Nephron (organoid): ENCODE measurements around the gene PEPD.

Experiments used
- H3K27ac Mint-ChIP-seq, 3 experiments: 2 replicates each; pipeline ENCODE4 v1.8.0; 2020; ENCODE audit warnings: mixed read lengths in 3 of 3, mild to moderate bottlenecking in 2 of 3, moderate library complexity in 1 of 3
- H3K27me3 Mint-ChIP-seq: 2 replicates; pipeline ENCODE4 v1.8.0; 2021; ENCODE audit warnings: low read depth, mild to moderate bottlenecking, moderate library complexity, mixed read lengths
- H3K36me3 Mint-ChIP-seq: 2 replicates; pipeline ENCODE4 v1.8.0; 2020; ENCODE audit warnings: low read depth, mixed read lengths
- H3K4me1 Mint-ChIP-seq: 2 replicates; pipeline ENCODE4 v1.8.0; 2020; ENCODE audit warnings: mixed read lengths
- H3K4me3 Mint-ChIP-seq, 3 experiments: 2 replicates each; pipeline ENCODE4 v1.8.0; 2020; ENCODE audit warnings: mild to moderate bottlenecking in 3 of 3, mixed read lengths in 3 of 3, moderate library complexity in 2 of 3
- H3K9me3 Mint-ChIP-seq: 2 replicates; pipeline ENCODE4 v1.8.0; 2020; ENCODE audit warnings: mixed read lengths
- TF ChIP-seq, protein P1 (sequence below), 3 experiments: fragments of 200-600 bp; sonication (generic); IDR thresholded peaks; one replicate each; pipeline ENCODE4 v1.5.0; 2021; ENCODE audit warnings: antibody characterized with exemption in 3 of 3; ENCODE audit not compliant: unreplicated experiment in 3 of 3

PEPD gene

DNA sequence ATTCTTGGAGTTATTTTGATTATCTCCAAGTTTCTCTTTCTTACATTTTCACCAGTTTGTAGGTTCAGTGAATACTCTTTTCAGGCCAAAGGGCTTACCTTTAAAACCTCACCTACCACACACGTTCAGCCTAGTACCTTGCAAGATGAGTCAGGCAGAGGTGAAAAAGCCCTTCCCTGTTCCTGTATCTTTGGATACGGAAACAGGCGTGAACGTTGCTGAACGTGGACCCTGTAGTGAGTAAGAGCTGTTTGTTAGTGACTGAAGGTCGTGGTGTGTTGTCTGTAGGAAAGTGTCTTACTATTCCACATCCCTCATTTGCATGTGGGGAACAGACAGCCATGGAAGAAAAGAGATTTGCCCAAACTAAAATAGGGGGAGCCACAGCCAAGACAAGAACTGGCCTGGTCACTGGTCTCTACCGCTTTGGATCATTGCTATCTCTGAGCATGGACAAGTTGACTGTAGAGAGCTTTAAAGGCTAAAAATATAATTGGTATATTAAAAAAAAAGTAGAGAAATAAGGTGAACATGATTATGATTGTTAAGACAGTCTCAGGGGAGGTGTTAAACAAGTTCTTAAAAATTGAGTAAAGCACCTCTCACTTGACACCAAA is 144.5 kb downstream of the PEPD start:
- no peak overlapping the region for H3K27ac Mint-ChIP-seq
- H3K9me3 Mint-ChIP-seq = no peaks in the 10 kb centered on the region
- H3K36me3 Mint-ChIP-seq = peaks cover 27% of the 10 kb centered on the region
- TF ChIP-seq, protein P1, sequence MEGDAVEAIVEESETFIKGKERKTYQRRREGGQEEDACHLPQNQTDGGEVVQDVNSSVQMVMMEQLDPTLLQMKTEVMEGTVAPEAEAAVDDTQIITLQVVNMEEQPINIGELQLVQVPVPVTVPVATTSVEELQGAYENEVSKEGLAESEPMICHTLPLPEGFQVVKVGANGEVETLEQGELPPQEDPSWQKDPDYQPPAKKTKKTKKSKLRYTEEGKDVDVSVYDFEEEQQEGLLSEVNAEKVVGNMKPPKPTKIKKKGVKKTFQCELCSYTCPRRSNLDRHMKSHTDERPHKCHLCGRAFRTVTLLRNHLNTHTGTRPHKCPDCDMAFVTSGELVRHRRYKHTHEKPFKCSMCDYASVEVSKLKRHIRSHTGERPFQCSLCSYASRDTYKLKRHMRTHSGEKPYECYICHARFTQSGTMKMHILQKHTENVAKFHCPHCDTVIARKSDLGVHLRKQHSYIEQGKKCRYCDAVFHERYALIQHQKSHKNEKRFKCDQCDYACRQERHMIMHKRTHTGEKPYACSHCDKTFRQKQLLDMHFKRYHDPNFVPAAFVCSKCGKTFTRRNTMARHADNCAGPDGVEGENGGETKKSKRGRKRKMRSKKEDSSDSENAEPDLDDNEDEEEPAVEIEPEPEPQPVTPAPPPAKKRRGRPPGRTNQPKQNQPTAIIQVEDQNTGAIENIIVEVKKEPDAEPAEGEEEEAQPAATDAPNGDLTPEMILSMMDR (IDR thresholded peaks at IDR 0.05; ENCODE audit: unreplicated experiment in 3 of 3) = no peak
- H3K4me1 Mint-ChIP-seq = peaks cover 26% of the 10 kb centered on the region
- H3K27me3 Mint-ChIP-seq = peaks cover 4% of the 10 kb centered on the region
- peak overlapping the region; percentile 7 to 89 (median 12) for H3K4me3 Mint-ChIP-seq

DNA sequence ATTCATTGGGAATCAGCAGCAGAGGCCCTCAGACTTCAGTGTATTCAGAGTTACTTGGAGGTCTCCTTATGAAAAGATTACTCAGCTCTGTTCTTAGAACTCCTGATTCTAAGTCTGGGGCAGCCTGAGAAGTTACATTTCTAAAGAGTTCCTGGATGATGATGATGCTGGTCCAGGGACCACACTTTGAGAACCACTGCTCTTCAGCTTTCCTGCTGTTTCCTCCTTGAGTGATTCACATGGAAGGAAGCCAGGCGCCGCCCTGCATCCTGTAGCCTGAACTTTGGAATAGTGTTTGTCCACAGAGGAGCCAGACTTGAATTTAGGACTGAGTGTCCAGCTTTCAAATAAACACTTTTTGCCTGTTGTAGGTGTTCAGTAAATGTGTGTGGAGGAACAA is 145.2 kb downstream of the PEPD start:
- TF ChIP-seq, protein P1 (IDR thresholded peaks at IDR 0.05; ENCODE audit: unreplicated experiment in 3 of 3) = no peak
- H3K4me1 Mint-ChIP-seq = peaks cover 26% of the 10 kb centered on the region
- no peak overlapping the region for H3K27ac Mint-ChIP-seq
- H3K36me3 Mint-ChIP-seq = peaks cover 25% of the 10 kb centered on the region
- peak overlapping the region; percentile 14 to 89 (median 30) for H3K4me3 Mint-ChIP-seq
- no peaks in the 10 kb centered on the region for H3K9me3 Mint-ChIP-seq
- peaks cover 4% of the 10 kb centered on the region for H3K27me3 Mint-ChIP-seq

DNA sequence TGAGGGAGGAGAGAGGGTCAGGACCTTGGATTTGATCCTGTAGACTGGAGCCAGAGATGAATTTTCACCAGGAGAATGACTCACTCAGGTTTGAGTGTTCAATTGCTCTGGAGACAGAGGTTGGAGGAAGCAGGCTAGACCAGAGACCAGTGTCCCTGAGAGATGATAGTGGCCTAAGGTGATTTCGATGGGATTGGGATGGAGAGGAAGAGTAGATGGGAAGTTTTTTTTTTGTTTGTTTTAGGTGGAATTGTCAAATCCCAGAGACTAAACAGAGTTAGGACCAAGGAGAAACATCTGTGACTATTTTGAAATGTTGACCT is 145.8 kb downstream of the PEPD start:
- Mint-ChIP-seq H3K9me3 (no peaks in the 10 kb centered on the region), H3K36me3 (peaks cover 22% of the 10 kb centered on the region), H3K27ac (no peak overlapping the region), H3K27me3 (peaks cover 4% of the 10 kb centered on the region), H3K4me3 (peak overlapping the region; percentile 30 to 89 (median 80)), H3K4me1 (peaks cover 26% of the 10 kb centered on the region)
- TF ChIP-seq, protein P1 (IDR thresholded peaks at IDR 0.05; ENCODE audit: unreplicated experiment in 3 of 3) = no peak

DNA sequence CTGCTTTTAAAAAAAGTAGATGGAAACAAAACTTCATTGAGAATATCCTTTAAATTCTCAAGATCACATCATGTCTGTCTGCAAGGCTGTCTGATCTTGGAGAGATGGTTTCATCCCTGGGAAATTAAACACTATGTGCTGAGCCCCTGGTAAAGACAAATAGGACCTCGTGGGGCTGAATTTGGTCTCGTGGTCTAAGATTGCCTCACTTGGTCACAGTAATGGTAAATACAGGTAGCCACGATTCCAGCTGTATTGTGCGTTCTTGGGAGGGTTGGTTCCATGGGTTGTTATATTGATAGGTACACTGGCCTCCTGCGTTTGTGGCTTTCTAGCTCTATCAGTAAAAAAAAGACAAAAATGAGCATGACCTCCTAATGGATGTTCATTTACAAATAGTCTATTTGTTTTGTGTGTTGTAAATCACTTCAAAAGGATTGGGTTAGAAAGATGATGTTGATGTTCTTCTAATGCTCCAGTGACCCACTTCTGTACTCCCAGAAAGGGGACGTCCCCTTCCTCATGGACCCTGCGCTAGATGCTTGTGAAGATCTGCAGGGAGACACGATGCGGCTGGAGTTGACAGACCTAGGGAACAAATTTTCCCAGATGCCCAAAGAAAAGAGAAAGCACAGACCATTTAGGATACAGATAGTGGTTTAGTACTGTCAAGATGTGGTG is 146.3 kb downstream of the PEPD start:
- H3K4me3 Mint-ChIP-seq = peak overlapping the region; percentile 80 to 89 (median 85)
- H3K36me3 Mint-ChIP-seq = peaks cover 22% of the 10 kb centered on the region
- H3K27me3 Mint-ChIP-seq = peaks cover 5% of the 10 kb centered on the region
- no peaks in the 10 kb centered on the region for H3K9me3 Mint-ChIP-seq
- peak overlapping the region in 2 of 3 experiments; percentile 3 to 37 for H3K27ac Mint-ChIP-seq
- peaks cover 26% of the 10 kb centered on the region for H3K4me1 Mint-ChIP-seq
- TF ChIP-seq, protein P1 (IDR thresholded peaks at IDR 0.05; ENCODE audit: unreplicated experiment in 3 of 3) = no peak

DNA sequence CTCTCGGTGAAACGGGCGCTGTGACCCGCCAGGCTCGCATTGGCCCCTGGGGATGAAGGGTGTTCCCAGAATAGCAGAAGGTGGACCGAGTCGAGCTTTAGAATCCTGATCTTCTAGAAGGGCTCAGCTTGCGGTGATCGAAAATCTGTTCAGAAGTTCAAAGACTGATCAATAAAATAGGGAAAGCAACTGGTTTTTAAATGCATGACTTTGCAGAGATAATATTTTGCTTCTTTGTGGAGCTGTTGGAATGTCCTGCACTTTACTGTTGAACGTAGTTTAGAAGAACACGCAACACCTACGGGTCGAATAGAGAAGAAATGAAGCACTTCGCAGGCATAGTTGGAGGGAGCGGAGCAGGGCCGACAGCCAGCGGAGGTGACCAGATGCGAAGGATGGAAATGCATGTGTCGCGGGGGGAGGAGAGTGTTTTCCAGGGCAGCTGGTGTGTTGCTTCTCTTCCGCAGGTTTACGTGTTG is 147.3 kb downstream of the PEPD start:
- TF ChIP-seq, protein P1 (IDR thresholded peaks at IDR 0.05; ENCODE audit: unreplicated experiment in 3 of 3) = peak in 1 of 3 experiments; percentile 15
- Mint-ChIP-seq H3K27ac (peak overlapping the region; percentile 21 to 54 (median 46)), H3K9me3 (no peaks in the 10 kb centered on the region), H3K27me3 (peaks cover 7% of the 10 kb centered on the region), H3K36me3 (peaks cover 19% of the 10 kb centered on the region), H3K4me3 (peak overlapping the region; percentile 80 to 89 (median 85)), H3K4me1 (peaks cover 26% of the 10 kb centered on the region)
